Astrocyte (in vitro differentiated cells and primary cell): Measurements from ENCODE around the gene SPTLC1.
"Not testable (repeated sequence)": the region's sequence is repeated elsewhere in the genome, so short reads cannot be mapped to it uniquely, and the experiment has no call there.

ENCODE experiments used
- CTCF ChIP-seq: IDR thresholded peaks from 2 replicates; pipeline ENCODE4 v1.5.1; 2011; ENCODE audit warnings: low read depth, mild to moderate bottlenecking, inconsistent platforms, low read length, moderate library complexity; ENCODE audit not compliant: insufficient read depth
- EZH2 ChIP-seq: IDR thresholded peaks from 2 replicates; pipeline ENCODE4 v1.6.1; 2012; ENCODE audit warnings: mild to moderate bottlenecking, low read length, inconsistent platforms; ENCODE audit not compliant: insufficient read depth

- TF ChIP-seq CTCF, EZH2: not testable (repeated sequence)
Measured at GRCh38 chr9:92010253-92010652, 105.0 kb downstream of the SPTLC1 start.
